Measurements from ENCODE around the gene RASL11A.
"Not testable (repeated sequence)": the region's sequence is repeated elsewhere in the genome, so short reads cannot be mapped to it uniquely, and the experiment has no call there.

The RASL11A gene

GRCh38 chr13:27319404-27319803 lies 48.8 kb downstream of the RASL11A start:
- no peaks in the 10 kb centered on the region for H3K36me3 ChIP-seq (ENCODE audit: control insufficient read depth, insufficient read depth, low read length)
- H3K27me3 ChIP-seq (replicated peaks; ENCODE audit: control insufficient read depth, insufficient read depth, low read length) = no peaks in the 10 kb centered on the region; the same call in 1 of the 2 replicates
- no peak overlapping the region for H3K4me3 ChIP-seq (replicated peaks; ENCODE audit: low read depth, low read length)
- no peak for TF ChIP-seq CTCF (IDR thresholded peaks at IDR 0.05; ENCODE audit: insufficient read depth, low read length, poor library complexity, severe bottlenecking)
- no peak for DNase-seq (ENCODE audit: extremely low read depth, insufficient read length)

GRCh38 chr13:27321468-27322431 lies 51.1 kb downstream of the RASL11A start:
- no peak overlapping the region for H3K4me3 ChIP-seq (replicated peaks; ENCODE audit: low read depth, low read length)
- no peak for TF ChIP-seq CTCF (IDR thresholded peaks at IDR 0.05; ENCODE audit: insufficient read depth, low read length, poor library complexity, severe bottlenecking)
- no peak for DNase-seq (ENCODE audit: extremely low read depth, insufficient read length)
- H3K27me3 ChIP-seq (replicated peaks; ENCODE audit: control insufficient read depth, insufficient read depth, low read length) = no peaks in the 10 kb centered on the region; the same call in 1 of the 2 replicates
- H3K36me3 ChIP-seq (ENCODE audit: control insufficient read depth, insufficient read depth, low read length) = no peaks in the 10 kb centered on the region

GRCh38 chr13:27322443-27322842 lies 51.8 kb downstream of the RASL11A start:
- H3K27me3 ChIP-seq (replicated peaks; ENCODE audit: control insufficient read depth, insufficient read depth, low read length) = not testable (repeated sequence)

More at GRCh38 chr13:27322443-27322842, 51.8 kb downstream of the RASL11A start:
- not testable (repeated sequence) for DNase-seq (ENCODE audit: extremely low read depth, insufficient read length); H3K36me3 ChIP-seq (ENCODE audit: control insufficient read depth, insufficient read depth, low read length); H3K4me3 ChIP-seq (replicated peaks; ENCODE audit: low read depth, low read length)

Measured in GM06990 (cell line).